COLO829 (cell line): ENCODE measurements around the gene EPB41L4B.
"Not testable (repeated sequence)": the region's sequence is repeated elsewhere in the genome, so short reads cannot be mapped to it uniquely, and the experiment has no call there.

Source experiments
- DNase-seq: peaks from one replicate; pipeline ENCODE4 v3.0.0; 2012; ENCODE audit warnings: low spot score

The EPB41L4B gene

DNA sequence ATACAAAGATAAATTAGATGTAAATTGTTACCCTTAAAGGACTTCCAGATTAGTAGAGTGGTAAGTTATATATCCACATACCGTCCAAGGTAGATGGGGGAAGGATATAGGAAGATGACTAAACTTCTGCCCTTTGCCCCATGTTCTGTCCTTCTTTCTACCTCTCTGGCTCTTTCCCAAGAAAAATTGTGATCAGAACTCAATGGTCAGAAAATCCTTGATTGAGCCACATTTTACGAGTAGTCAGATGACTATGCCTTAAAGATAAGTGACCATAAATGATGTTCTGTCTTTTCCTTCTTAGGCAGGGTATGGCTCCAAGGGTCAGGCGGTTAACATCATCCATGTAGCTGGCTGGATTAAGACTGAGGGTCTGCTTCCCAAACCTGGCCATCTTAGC is 158.2 kb downstream of the EPB41L4B start:
- DNase-seq = no peak

DNA sequence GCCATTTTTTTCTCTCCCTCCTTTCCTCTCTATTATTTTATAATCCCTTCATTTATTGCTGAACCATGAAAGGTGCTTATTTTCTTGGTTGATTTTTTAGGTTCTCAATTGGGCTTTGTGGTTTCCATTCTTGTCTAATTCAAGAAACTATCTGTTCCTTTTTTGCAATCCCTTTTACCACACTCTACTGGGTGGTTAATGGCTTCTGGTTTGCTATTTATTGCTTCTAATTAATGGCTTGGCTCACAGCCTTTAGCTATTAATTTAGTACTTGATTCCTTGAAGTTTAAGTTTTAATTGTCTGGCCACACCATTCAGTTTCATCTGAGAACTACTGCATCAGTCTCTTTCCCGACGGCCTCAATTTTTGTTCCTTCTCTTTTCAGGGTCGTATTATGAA is 159.4 kb downstream of the EPB41L4B start:
- no peak for DNase-seq

DNA sequence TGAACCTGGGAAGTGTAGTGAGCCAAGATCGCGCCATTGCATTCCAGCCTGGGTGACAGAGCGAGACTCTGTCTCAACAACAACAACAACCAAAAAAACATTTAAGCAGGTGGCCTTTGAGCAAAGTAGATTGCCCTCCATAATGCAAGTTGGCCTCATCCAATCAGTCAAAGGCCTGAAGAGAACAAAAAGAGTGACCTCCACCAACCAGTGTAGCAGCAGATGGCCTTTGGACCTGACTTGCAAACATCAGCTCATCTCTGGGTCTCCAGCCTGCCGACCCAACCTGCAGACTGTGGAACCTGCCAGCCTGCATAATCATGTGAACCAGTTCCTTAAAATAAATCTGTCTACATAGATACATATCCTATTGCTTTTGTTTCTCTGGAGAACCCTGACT is 161.3 kb downstream of the EPB41L4B start:
- DNase-seq = no peak

DNA sequence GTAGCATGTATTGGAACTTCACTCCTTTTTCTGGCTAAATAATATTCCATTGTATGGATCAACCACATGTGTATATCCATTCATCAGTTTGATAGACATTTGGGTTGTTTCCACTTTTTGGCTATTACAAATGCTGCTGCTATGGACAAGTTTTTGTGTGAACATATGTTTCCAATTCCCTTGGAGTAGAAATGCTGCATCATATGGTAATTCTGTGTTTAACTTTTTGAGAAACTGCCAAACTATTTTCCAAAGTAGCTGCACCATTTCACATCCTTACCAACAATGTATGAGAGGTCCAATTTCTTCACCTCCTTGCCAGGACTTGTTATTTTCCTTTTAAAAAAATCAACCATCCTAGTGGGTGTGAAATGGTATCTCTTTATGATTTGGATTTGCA is 162.2 kb downstream of the EPB41L4B start:
- DNase-seq = no peak

GRCh38 chr9:109156708-109157107 is 164.2 kb downstream of the EPB41L4B start:
- DNase-seq = no peak

GRCh38 chr9:109150925-109151545 is 169.8 kb downstream of the EPB41L4B start:
- DNase-seq = no peak

DNA sequence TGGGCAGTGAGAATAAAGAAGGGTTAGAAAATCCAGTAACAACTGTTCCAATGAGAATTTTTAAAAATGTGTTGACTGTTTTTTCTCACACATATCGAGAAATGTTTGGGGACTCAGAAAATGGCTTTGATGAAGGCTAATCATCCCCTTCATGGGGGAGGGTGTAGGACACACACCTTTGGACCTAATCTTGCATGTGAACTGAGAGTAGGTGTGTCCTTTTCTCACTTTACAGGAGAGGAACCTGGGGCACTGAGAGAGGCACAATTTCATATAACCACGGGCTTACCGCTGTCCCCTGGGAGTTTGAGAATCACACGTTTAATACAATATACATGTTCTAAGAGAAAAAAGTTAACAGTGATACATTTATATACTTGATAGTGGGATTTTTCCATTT is 171.1 kb downstream of the EPB41L4B start:
- no peak for DNase-seq

- DNase-seq = no peak
Measured at GRCh38 chr9:109149089-109149488, 171.8 kb downstream of the EPB41L4B start.

GRCh38 chr9:109145051-109145450 is 175.8 kb downstream of the EPB41L4B start:
- no peak for DNase-seq

GRCh38 chr9:109143881-109144562 is 176.8 kb downstream of the EPB41L4B start:
- peak; percentile 69 for DNase-seq

- DNase-seq = no peak
Measured at GRCh38 chr9:109141375-109141774, 179.5 kb downstream of the EPB41L4B start.

GRCh38 chr9:109139851-109140250 is 181.0 kb downstream of the EPB41L4B start:
- no peak for DNase-seq

- DNase-seq = no peak
Measured at GRCh38 chr9:109138421-109138820, 182.4 kb downstream of the EPB41L4B start.

- DNase-seq = no peak
Measured at GRCh38 chr9:109134167-109134578, 186.7 kb downstream of the EPB41L4B start.

DNA sequence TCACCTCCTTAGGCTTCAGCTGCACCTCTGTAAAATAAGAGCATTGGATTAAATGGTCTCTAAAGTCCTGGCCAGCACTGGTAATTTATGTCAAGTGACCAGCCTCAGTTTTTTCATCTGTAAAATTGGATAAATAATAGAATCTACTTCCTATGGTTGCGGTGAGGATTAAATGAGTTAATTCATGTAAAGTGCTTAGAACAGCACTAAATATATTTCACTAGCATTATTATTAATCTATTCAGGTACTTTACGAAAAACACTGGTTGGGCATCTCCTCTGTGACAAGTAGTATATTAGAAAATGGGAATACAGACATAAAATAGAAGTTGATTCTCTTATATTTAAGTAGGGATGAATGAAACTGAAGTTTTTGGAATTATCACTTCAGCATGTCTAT is 187.3 kb downstream of the EPB41L4B start:
- no peak for DNase-seq

- DNase-seq = no peak
Measured at GRCh38 chr9:109132567-109133021, 188.3 kb downstream of the EPB41L4B start.

- no peak for DNase-seq
Measured at GRCh38 chr9:109129470-109130197, 191.2 kb downstream of the EPB41L4B start.

GRCh38 chr9:109126671-109127070 is 194.2 kb downstream of the EPB41L4B start:
- DNase-seq = not testable (repeated sequence)

GRCh38 chr9:109124121-109124520 is 196.7 kb downstream of the EPB41L4B start:
- DNase-seq = no peak

- DNase-seq = no peak
Measured at GRCh38 chr9:109122726-109123621, 197.9 kb downstream of the EPB41L4B start.
